GM18867 (cell line): ENCODE results near the gene SHROOM2.
A peak's percentile ranks its signal among the peaks of the same experiment; 100 is the strongest.

Source experiments
- ATAC-seq: cut with Tn5 transposase; IDR thresholded peaks from one replicate; pipeline ENCODE4 v1.9.1; 2021; ENCODE audit warnings: mild to moderate bottlenecking, moderate library complexity; ENCODE audit not compliant: unreplicated experiment

Gene SHROOM2

GRCh38 chrX:9927698-9928482 lies 141.7 kb downstream of the SHROOM2 start:
- no peak for ATAC-seq

GRCh38 chrX:9935436-9935835 lies 149.2 kb downstream of the SHROOM2 start:
- ATAC-seq: no peak

GRCh38 chrX:9937761-9938160 lies 151.5 kb downstream of the SHROOM2 start:
- no peak for ATAC-seq

DNA sequence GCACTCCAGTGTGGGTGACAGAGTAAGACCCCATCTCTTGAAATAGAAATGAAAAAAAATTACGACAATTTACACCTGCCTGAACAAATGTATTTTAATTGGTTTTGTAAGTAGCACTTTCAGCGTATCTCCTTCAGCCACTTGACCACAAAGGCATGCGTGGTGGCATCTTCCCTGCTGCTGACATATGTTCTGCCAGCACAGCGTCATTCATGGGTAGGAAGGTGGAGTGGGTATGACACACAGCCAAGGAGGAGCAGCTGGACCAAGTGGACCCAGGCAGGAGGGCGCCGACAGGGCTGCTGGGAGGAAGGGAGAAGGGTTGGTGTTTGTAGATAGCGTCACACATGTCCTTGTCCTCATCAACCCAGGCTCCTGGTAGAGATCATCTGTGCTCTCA lies 152.3 kb downstream of the SHROOM2 start:
- ATAC-seq: no peak

DNA sequence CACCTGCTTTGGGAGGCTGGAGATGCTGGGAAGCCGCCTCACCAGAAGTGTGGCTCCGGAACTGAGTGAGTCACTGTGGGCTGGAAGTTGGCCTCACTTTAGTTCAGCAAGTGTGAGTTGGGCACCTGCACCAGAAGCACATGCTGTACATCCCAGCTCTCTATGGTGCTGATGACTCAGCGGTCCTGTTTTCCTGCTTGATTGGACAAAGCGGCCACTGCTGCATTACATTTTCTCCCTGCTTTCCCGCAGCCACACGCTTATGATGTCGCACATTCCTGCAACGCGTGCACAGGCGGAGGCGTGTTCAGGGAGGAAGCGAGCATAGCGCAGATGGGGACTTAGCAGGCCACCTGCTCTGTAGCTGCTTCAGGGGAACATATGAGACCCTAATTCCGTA lies 154.2 kb downstream of the SHROOM2 start:
- no peak for ATAC-seq

GRCh38 chrX:9942086-9942485 lies 155.9 kb downstream of the SHROOM2 start:
- ATAC-seq: peak; percentile 89

- no peak for ATAC-seq
These were observed 157.2 kb downstream of the SHROOM2 start for GRCh38 chrX:9943420-9943819.

- no peak for ATAC-seq
These were observed 161.0 kb downstream of the SHROOM2 start for GRCh38 chrX:9947131-9947794.

DNA sequence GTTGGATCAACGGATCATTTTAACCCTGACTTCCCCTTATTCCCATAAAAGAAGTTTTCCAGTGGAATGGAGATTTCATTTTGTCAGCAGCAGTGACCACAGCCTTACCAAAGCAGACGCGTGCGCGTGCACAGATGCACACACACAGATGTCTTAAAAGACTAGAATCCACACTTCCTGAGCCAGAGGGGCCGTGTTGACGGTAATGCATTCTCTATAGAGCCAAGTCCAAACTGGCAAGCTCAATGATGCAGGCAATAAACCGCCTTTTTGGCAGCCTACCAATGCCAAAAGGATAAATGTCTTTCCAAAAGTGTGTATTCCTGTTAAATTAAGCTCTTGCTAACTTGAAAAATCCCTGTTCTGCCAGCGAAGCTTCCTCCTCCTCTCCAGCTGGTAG lies 162.2 kb downstream of the SHROOM2 start:
- ATAC-seq: no peak

DNA sequence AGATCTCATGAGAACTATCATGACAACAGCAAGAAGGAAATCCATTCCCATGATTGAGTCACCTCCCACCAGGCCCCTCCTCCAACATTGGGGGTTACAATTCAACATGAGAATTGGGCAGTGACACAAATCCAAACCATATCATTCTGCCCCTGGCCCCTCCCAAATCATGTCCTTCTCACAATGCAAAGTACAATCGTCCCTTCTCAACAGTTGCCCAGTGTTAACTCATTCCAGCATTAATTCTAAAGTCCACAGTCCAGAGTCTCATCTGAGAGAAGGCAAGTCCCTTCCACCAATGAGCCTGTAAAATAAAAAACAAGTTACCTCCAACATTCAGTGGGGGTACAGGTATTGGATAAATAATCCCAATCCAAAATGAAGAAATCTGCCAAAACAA lies 166.1 kb downstream of the SHROOM2 start:
- ATAC-seq: no peak

DNA sequence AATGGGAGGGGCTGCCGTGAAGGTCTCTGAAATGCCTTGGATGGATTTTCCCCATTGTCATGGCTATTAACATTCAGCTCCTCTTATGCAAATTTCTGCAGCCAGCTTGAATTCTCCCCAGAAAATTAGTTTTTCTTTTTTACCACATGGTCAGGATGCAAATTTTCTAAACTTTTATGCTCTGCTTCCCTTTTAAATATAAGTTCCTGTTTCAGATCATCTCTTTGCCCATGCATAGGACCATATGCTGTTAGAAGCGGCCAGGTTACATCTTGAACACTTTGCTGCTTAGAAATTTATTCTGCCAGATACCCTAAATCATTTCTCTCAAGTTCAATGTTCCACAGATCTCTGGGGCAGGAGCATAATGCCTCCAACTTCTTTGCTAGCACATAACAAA lies 167.2 kb downstream of the SHROOM2 start:
- ATAC-seq: no peak

GRCh38 chrX:9955506-9955905 lies 169.3 kb downstream of the SHROOM2 start:
- no peak for ATAC-seq

- ATAC-seq: no peak
These were observed 171.5 kb downstream of the SHROOM2 start for GRCh38 chrX:9957743-9958142.

DNA sequence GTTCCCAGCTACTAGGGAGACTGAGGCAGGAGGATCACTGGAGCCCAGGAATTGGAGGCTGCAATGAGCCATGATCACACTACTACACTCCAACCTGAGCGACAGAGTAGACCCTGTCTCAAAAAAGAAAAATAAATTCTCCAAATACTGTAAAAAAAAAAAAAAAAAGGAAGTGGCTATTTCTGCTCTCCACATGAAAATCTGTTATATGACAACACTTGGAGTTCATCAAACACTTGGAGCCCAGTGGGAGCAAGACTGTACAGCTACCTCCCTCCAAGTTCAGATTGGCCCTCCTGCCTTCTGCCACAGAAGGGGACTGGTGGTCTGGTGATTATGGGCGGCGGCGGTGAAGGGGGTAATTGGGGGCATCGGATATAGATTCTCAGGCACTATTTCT lies 172.0 kb downstream of the SHROOM2 start:
- ATAC-seq: no peak

DNA sequence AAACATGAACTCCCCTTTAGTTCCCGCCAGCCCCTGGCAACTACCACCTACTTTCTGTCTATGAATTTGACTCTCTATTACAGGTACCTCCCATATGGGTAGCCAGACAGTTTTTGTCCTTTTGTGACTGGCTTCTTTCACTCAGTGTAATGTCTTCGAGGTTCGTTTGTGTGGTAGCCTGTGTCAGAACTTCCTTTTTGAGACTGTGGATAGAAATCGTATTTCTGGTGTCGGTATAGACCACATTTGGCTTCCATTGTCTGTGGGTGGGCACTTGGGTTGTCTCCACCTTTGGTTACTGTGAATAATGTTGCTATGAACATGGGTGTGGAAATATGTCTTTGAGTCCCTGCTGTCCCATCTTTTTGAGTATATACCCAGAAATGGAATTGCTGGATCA lies 175.5 kb downstream of the SHROOM2 start:
- no peak for ATAC-seq

GRCh38 chrX:9966775-9967408 lies 180.7 kb downstream of the SHROOM2 start, which contains the start of gene CLDN34:
CLDN34 (plus strand) TSS chrX:9967358; CDS start chrX:9967358, 0 bp downstream.
- no peak for ATAC-seq

- no peak for ATAC-seq
These were observed 191.4 kb downstream of the SHROOM2 start for GRCh38 chrX:9977635-9978034.

GRCh38 chrX:9980401-9980800 lies 194.2 kb downstream of the SHROOM2 start:
- no peak for ATAC-seq

- ATAC-seq: no peak
These were observed 194.7 kb downstream of the SHROOM2 start for GRCh38 chrX:9980927-9981326.

- ATAC-seq: no peak
These were observed 197.2 kb downstream of the SHROOM2 start for GRCh38 chrX:9983441-9983840.

- ATAC-seq: no peak
These were observed 197.6 kb downstream of the SHROOM2 start for GRCh38 chrX:9983846-9984245.

- ATAC-seq: no peak
These were observed 202.5 kb downstream of the SHROOM2 start for GRCh38 chrX:9988762-9989161.
